GM12874 (cell line): Measurements from ENCODE around the gene SLC15A4.

ENCODE experiments used
- TF ChIP-seq, protein P1 (sequence below): IDR thresholded peaks from 2 replicates; pipeline ENCODE4 v1.5.1; 2011; ENCODE audit warnings: low read depth, mild to moderate bottlenecking, control low read depth, low read length, moderate library complexity; ENCODE audit not compliant: insufficient read depth

SLC15A4 gene

GRCh38 chr12:128823916-128824839 is at the start of gene SLC15A4:
TSS of gene SLC15A4 (minus strand) at chr12:128823958. CDS start at chr12:128823943, 15 bp downstream.
- TF ChIP-seq, protein P1, sequence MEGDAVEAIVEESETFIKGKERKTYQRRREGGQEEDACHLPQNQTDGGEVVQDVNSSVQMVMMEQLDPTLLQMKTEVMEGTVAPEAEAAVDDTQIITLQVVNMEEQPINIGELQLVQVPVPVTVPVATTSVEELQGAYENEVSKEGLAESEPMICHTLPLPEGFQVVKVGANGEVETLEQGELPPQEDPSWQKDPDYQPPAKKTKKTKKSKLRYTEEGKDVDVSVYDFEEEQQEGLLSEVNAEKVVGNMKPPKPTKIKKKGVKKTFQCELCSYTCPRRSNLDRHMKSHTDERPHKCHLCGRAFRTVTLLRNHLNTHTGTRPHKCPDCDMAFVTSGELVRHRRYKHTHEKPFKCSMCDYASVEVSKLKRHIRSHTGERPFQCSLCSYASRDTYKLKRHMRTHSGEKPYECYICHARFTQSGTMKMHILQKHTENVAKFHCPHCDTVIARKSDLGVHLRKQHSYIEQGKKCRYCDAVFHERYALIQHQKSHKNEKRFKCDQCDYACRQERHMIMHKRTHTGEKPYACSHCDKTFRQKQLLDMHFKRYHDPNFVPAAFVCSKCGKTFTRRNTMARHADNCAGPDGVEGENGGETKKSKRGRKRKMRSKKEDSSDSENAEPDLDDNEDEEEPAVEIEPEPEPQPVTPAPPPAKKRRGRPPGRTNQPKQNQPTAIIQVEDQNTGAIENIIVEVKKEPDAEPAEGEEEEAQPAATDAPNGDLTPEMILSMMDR, result peak; percentile 43

GRCh38 chr12:128872303-128872702 is 48.5 kb upstream of the SLC15A4 start:
- TF ChIP-seq, protein P1, result no peak

DNA sequence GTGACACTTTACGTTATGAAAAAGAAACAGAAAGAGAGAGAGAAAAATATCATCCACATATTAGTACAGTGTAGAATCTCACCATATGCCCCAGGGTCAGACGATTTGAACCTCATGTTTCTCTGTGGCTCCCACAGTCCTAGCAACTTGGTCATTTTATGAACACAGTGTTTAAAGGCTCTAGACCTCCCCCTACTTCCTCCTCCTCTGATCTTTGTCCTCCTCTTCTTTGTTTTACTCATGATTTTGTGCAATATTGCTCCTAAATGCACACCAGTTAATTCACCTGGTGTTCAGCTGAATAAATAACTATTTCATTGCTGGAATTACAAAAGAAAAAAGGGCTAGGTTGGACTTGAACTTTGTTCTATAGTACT is 47.7 kb upstream of the SLC15A4 start:
- TF ChIP-seq, protein P1, result no peak

DNA sequence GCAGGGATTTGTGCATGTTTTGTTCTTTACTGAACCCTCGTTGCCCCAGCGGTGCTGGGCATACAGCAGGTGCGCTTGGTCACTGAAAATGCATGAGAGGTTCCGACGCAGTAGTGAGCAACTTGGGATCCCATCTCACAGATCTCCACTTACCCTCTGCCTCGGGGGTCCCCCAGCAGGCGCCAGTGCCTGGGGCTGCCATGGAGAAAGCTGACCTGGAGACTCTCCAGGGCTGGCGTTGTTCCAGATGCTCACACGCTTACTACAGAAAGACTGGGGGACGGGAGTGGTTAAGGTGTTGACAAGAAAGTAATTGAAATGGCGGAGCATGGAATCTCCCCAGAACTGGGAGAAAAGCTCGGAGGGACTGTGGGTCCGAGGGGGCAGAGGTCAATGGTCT is 43.7 kb upstream of the SLC15A4 start:
- TF ChIP-seq, protein P1, result no peak

- TF ChIP-seq, protein P1, result no peak
These were observed 40.9 kb upstream of the SLC15A4 start for GRCh38 chr12:128864516-128865186.

- TF ChIP-seq, protein P1, result no peak
These were observed 40.2 kb upstream of the SLC15A4 start for GRCh38 chr12:128863957-128864356.

- TF ChIP-seq, protein P1, result no peak
These were observed 37.7 kb upstream of the SLC15A4 start for GRCh38 chr12:128861226-128862016.
